Measurements from ENCODE around the gene MLLT3.

DNA sequence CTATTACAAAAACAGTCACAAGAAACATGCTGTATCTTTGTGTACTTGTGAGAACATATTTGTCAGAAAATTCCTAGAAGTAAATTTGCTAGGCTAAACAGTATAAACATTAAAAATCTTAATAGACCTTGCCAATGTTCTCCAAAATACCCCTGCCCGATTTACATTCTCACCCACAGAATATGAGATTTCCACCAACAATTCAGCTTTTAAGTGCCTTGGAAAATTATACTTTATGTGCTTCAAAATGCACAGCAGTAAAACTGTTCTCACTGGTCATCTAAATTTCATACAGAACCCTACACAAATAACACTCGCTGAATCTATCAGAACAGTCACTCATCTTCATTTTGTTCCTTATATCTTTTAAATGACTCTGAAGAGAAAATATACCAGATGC is 5.5 kb downstream of the MLLT3 start:
- TF ChIP-seq, protein P1, sequence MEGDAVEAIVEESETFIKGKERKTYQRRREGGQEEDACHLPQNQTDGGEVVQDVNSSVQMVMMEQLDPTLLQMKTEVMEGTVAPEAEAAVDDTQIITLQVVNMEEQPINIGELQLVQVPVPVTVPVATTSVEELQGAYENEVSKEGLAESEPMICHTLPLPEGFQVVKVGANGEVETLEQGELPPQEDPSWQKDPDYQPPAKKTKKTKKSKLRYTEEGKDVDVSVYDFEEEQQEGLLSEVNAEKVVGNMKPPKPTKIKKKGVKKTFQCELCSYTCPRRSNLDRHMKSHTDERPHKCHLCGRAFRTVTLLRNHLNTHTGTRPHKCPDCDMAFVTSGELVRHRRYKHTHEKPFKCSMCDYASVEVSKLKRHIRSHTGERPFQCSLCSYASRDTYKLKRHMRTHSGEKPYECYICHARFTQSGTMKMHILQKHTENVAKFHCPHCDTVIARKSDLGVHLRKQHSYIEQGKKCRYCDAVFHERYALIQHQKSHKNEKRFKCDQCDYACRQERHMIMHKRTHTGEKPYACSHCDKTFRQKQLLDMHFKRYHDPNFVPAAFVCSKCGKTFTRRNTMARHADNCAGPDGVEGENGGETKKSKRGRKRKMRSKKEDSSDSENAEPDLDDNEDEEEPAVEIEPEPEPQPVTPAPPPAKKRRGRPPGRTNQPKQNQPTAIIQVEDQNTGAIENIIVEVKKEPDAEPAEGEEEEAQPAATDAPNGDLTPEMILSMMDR (IDR thresholded peaks at IDR 0.05 in 8 of 11, conservative IDR thresholded peaks at IDR 0.05 in 3 of 11): no peak
- no peak for TF ChIP-seq POLR2AphosphoS5 (IDR thresholded peaks at IDR 0.05)

All from spleen (tissue), 7 donors.